Activated effector memory CD4-positive, alpha-beta T cell treated with Interleukin-2 at 50 U/mL for 16 hours (primary cell): ENCODE data around the gene CACYBP.

ENCODE experiments used
- DNase-seq: peaks from one replicate; pipeline ENCODE4 v3.0.0-alpha.2; 2020

The CACYBP gene

GRCh38 chr1:174999936-175000696 is at the start of gene CACYBP:
Gene CACYBP (plus strand): TSS chr1:174999947. CDS start chr1:175000181, 234 bp downstream.
- peak; percentile 95 for DNase-seq

DNA sequence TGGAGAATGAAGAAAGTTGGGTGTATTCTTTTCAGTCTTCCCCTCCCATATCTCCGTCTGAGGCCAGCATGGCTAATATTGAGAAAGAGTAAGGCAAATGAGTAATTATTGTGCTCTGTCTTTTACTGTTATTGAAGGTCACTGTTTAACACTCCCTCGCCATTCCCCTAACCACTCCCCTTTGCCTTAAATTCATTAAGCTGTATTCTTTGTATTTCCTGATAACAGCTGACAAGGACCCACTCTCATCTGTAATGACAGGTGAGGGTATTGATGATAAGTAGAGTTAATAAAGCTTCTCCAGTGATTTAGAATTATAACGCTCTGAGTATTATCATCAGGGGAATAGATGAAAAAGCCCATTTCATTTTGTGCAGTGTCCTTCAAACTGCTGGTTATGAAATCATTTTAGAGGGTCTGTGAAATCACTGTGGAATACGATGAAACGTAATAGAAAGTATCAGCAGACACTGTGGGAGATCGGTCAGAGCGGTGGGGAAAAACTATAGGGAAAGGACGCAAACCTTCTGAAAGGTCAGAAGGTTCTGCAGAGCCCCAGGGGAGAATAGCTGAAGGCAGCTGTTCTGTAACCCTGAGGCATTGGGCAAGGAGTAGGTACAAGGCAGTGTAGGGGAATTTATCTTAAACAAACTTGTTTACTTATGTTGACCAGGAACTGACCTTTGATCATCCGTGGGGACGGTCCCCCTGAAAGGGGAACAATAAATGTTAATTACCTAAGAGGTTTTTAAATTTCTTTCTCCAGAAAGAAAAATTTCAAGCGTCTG is 46.3 kb upstream of the CACYBP start:
- no peak for DNase-seq

DNA sequence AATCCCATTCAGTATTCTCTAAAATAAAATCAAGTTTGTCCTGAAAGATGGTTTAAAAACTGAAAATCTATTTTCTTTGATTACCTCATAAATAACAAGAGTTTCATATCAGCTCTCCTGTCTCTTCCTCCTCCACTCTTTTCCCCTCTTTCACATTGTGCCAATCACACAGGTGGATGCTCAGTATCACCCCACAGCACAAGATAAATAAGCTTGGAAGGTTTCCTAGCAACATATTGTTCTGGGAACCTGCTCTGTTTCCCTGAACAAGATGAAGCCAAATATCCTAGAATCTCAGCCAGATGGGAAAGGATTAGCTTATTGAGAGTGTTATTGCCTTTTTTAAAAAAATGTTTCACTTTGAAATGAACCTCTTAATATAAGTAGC is 45.7 kb upstream of the CACYBP start:
- no peak for DNase-seq

GRCh38 chr1:174954671-174955669 is 44.8 kb upstream of the CACYBP start:
- no peak for DNase-seq

GRCh38 chr1:174956086-174956485 is 43.7 kb upstream of the CACYBP start:
- no peak for DNase-seq

DNA sequence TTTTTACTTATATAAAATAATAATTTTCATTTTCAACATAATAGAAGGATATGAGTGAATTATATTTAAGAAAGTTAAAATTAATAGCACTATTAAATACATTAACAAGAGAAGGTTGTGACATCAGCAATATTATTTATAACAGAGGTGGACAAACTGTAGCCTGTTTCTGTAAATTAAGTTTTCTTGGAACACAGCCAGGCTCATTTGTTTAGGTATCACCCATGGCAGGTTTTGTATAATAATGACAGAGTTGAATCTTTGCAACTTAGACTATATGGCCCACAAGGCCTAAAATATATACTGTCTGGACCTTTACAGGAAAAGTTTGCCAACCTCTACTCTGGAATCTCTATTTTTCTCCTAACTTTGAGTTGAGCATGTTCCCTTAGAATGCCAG is 42.8 kb upstream of the CACYBP start:
- no peak for DNase-seq

GRCh38 chr1:174957829-174958228 is 41.9 kb upstream of the CACYBP start:
- no peak for DNase-seq

DNA sequence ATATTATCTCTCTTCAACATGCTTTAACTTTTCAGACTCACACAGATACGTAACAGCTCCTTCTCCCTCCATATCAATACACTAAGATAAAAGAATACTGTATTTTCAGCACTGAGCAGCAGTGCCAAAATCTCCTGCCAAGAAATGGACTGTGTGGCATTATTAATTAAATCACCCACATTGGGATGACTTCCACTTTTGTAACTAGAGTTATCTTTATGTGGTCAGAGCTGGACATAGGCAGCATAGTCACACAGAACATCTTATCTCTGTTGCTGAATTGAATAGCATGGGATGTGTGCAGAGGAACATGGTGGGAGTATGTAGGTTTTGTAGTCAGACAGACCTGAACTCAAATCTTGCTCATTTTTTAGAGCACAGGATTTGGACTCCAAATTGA is 41.4 kb upstream of the CACYBP start:
- DNase-seq, result no peak

DNA sequence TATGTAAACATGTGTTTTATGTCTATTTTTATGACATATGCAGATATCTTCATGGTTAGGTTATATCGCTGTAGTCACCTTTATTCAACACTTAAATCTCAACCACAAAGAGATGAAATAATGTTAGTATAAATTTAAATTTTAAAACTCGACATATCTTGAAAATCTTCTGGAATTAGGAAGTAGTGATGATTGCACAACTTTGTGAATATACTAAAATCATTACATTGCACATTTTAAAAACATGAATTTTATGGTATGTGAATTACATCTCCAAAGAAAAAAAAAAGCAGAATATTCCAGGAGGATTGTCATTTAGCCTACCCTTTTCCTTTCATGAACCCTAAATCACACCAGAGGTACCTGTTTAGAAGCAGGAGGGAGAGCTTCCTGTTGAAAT is 39.4 kb upstream of the CACYBP start:
- no peak for DNase-seq

- DNase-seq, result no peak
Observed at GRCh38 chr1:174963529-174964125, 36.1 kb upstream of the CACYBP start.

DNA sequence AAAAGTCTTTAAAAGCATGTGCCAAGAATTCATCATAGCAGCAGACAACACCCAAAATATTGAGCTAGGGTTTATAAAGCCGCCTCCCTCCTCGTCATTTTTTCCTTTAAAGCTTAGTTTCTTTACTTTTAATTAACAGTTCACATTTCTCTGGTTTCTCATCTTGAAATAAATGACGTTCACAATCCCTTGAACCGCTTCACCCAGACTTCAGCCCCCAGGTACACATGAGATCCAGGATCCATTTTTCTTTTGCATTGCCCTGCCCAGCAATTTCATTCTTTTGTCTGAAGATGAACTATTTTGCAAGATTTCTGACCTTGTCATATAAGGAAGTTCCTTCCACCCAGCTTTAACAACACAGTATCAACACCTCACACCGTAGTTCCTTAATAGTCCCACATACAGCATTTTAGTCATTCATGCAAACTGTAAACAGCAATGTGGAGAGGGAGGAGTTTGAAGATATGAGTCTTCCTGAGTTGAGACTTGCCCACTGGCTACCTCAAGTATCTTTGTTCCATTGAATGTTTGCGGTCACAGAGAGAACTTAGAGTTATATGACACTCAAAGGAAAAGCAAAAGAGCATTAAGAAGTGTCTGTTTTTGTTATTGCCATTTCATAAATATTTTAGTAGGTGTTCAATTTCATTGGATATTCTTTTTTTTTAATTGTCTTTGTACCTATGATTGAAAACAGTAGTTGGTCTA is 35.3 kb upstream of the CACYBP start:
- no peak for DNase-seq

- DNase-seq, result no peak
Observed at GRCh38 chr1:174964972-174965361, 34.8 kb upstream of the CACYBP start.

DNA sequence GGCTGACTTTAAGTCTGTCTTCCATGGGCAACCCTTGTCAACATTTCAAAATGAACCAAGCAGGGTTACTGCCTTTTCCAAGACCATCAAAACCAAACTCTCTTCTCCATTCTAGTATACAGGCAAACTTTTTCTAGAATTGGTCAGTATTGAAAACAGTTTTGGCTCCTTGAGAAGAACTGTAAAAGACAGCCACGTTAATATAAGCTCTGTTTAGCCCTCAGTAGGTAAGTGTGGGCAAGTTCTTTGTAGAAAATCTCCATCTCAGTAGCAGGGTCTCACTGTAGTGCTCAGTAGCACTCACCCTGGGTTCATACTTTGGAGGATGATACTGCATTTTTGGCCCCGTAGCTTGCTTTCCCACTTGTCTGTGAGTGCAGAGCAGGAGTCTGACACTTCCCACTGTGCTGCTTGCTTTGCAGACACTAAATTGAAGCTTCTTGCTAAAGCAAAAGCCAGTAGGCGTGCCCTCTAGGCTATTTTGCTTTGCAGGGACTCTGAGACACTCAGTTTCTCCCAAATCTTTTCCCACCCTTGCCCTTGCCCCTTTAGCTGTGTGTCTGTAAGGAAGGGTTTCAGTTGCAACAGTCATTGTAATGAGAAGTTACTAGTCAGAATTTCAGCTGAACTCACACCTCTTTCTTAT is 34.3 kb upstream of the CACYBP start:
- DNase-seq, result no peak

GRCh38 chr1:174966008-174966572 is 33.7 kb upstream of the CACYBP start:
- no peak for DNase-seq

- DNase-seq, result no peak
Observed at GRCh38 chr1:174967845-174968705, 31.7 kb upstream of the CACYBP start.

DNA sequence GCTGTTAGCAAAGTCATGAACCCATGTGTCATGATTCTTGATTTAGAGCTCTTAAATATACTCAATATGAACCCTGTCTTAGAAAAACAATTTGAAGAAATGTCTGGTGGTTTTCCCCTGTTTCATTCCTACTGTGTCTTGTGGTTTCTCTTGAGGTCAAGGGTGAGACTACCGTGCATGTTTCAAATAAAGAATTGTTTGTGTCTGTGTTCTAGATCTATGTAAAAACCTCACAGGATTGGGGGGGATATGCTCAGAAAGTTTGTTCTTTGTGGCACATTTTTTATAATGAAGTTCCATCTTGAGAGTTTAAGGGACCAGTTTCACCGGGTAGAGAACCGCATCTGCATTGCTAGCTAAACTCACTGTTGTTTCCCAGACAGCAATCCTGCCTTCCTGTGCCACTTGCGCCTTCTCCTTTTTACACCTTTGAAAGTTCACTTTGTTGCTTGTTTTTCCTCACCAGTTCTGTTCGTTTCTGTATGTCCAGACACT is 30.9 kb upstream of the CACYBP start:
- no peak for DNase-seq

DNA sequence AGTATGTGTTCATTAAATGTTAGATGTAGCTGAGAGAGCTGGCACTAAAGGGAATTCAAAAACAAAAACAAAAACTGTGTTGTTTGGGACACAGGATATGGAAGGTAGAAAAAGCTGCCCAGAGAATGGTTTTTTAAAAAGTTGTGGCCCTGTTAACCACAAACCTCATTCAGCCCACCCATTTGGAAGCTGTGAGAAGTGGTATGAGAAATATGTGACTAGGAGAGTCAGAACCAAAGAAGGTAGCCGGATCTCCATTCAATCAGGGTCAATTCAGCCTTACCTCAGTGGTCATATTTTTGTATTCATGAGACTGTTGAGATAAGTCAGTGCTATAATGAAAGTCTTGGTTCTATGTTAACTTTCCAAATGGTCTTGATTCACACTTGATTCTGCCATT is 29.8 kb upstream of the CACYBP start:
- no peak for DNase-seq

DNA sequence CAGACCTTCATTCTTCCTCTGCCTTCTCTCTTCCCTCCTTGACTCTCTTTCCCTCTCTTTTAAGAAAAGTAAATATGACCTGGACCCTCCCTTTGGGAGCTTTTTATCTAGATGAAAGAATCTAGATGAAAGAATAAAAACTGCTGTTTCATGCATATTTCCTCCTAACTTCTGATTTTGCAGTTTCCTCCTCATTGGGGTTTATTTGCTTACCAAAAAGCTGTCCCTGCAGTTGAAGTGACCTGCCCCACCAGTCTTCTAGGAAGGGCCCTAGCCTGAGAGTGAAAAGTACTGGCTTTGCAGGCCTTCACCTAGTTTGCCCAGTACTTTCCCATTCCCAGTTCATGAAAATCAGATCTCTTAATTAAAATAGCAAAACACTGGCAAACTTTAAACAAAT is 28.3 kb upstream of the CACYBP start:
- DNase-seq, result no peak

DNA sequence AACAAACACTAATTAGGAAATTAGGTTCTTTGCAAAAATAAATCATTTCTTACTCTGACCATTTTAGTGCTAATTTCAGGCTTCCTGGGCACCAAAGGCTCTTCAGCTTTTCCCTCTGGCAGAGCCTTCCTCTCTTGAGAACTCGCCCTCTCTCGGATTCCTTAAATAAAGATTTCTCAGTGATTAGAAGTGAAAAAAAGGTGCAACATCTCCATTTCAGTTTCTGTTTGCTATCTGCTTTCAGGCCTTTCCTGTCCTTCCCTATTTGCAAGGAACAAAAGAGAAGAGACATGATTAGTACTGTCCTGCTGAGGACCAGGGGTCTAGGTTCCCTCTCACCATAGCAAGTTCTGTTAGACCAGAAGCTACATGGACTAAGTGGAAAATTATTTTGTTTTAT is 27.8 kb upstream of the CACYBP start:
- DNase-seq, result no peak

DNA sequence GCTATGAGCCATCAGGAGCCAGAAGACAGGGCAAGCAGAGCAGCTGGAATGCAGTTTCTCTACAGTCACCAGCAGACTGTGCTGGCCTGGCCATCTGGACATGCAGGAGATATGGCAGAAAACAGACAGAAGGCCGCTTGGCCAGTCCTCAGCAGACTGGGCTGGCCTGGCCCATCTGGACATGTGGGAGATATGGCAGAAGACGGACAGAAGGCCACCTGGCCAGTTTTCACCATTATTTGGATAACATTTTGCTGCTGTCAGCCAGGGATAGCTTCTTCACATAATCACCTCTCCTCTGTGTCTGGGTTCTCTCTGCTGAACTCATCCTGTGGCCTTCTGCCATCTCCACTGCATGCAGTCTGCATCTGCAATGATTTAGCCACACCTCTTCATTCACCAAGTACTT is 25.0 kb upstream of the CACYBP start:
- DNase-seq, result no peak
